NCI-H524 (cell line): Measurements from ENCODE around the gene PGF.

Experiments used
- DNase-seq, 2 experiments: peaks; one replicate each; lab custom pipeline; 2025; lab: John Stamatoyannopoulos, UW

Gene PGF

GRCh38 chr14:74978416-74978947, 23.1 kb upstream of the PGF start:
- DNase-seq: peak; percentile 22 to 36

- DNase-seq: no peak
These were observed 22.5 kb upstream of the PGF start for GRCh38 chr14:74977901-74978385.

- no peak for DNase-seq
These were observed 21.9 kb upstream of the PGF start for GRCh38 chr14:74977164-74977900.

GRCh38 chr14:74976264-74977113, 21.1 kb upstream of the PGF start:
- no peak for DNase-seq

- DNase-seq: no peak
These were observed 19.8 kb upstream of the PGF start for GRCh38 chr14:74975059-74975810.

GRCh38 chr14:74974364-74975058, 19.1 kb upstream of the PGF start:
- peak in 1 of 2 experiments; percentile 54 for DNase-seq

GRCh38 chr14:74973905-74974363, 18.5 kb upstream of the PGF start:
- DNase-seq: no peak

GRCh38 chr14:74973003-74973653, 17.7 kb upstream of the PGF start:
- DNase-seq: no peak

- DNase-seq: no peak
These were observed 13.4 kb upstream of the PGF start for GRCh38 chr14:74968811-74969210.

GRCh38 chr14:74965486-74966153, 10.2 kb upstream of the PGF start:
- DNase-seq: no peak

- DNase-seq: no peak
These were observed 9.5 kb upstream of the PGF start for GRCh38 chr14:74964787-74965485.

- no peak for DNase-seq
These were observed 8.4 kb upstream of the PGF start for GRCh38 chr14:74963705-74964271.

GRCh38 chr14:74963178-74963704, 7.8 kb upstream of the PGF start:
- no peak for DNase-seq

- no peak for DNase-seq
These were observed 7.1 kb upstream of the PGF start for GRCh38 chr14:74962493-74962892.

GRCh38 chr14:74962046-74962445, 6.6 kb upstream of the PGF start:
- no peak for DNase-seq

GRCh38 chr14:74961238-74961911, 6.0 kb upstream of the PGF start:
- no peak for DNase-seq

- DNase-seq: no peak
These were observed 5.3 kb upstream of the PGF start for GRCh38 chr14:74960736-74961135.

GRCh38 chr14:74959596-74960180, 4.3 kb upstream of the PGF start:
- DNase-seq: no peak
